Mesenchymal stem cell (in vitro differentiated cells and primary cell): ENCODE results near the gene HTR3D.
"Not testable (repeated sequence)": the region's sequence is repeated elsewhere in the genome, so short reads cannot be mapped to it uniquely, and the experiment has no call there.

Experiments
- DNase-seq: peaks from one replicate; pipeline ENCODE4 v3.0.0-alpha.2; 2013
- H2AFZ ChIP-seq: one replicate; pipeline ENCODE4 v1.6.1; 2013; ENCODE audit warnings: low read depth, mild to moderate bottlenecking, control low read depth, inconsistent platforms, low read length, moderate library complexity
- H2AK5ac ChIP-seq: 2 replicates; pipeline ENCODE4 v1.6.1; 2013; ENCODE audit warnings: low read length, moderate library complexity, mild to moderate bottlenecking, inconsistent platforms; ENCODE audit not compliant: severe bottlenecking
- H2BK120ac ChIP-seq: one replicate; pipeline ENCODE4 v1.6.1; 2013; ENCODE audit warnings: low read depth, mild to moderate bottlenecking, inconsistent platforms, low read length, moderate library complexity
- H2BK12ac ChIP-seq, 2 experiments: one replicate each; pipeline ENCODE4 v1.6.1; 2013; ENCODE audit warnings: inconsistent platforms in 2 of 2, low read length in 2 of 2, mild to moderate bottlenecking in 2 of 2, moderate library complexity in 2 of 2, control low read depth in 1 of 2
- H2BK15ac ChIP-seq: one replicate; pipeline ENCODE4 v1.6.1; 2013; ENCODE audit warnings: mild to moderate bottlenecking, low read depth, inconsistent platforms; ENCODE audit not compliant: poor library complexity, severe bottlenecking
- H2BK5ac ChIP-seq: 2 replicates; pipeline ENCODE4 v1.6.1; 2013; ENCODE audit warnings: low read depth, mild to moderate bottlenecking, low read length, control low read depth, inconsistent platforms; ENCODE audit not compliant: poor library complexity, severe bottlenecking
- H3K14ac ChIP-seq, 2 experiments: one replicate each; pipeline ENCODE4 v1.6.1; 2013; ENCODE audit warnings: inconsistent platforms in 2 of 2, low read length in 2 of 2, control low read depth in 1 of 2, mild to moderate bottlenecking in 1 of 2, moderate library complexity in 1 of 2
- H3K18ac ChIP-seq, 2 experiments: one replicate each; pipeline ENCODE4 v1.6.1; 2013; ENCODE audit warnings: inconsistent platforms in 2 of 2, low read length in 2 of 2, control low read depth in 1 of 2, low read depth in 1 of 2, mild to moderate bottlenecking in 1 of 2
- H3K23ac ChIP-seq, 2 experiments: one replicate each; pipeline ENCODE4 v1.6.1; 2013; ENCODE audit warnings: inconsistent platforms in 2 of 2, low read length in 2 of 2, mild to moderate bottlenecking in 2 of 2, moderate library complexity in 2 of 2, control low read depth in 1 of 2
- H3K27ac ChIP-seq: 2 replicates; pipeline ENCODE4 v1.5.1; 2013; ENCODE audit warnings: mild to moderate bottlenecking, moderate library complexity, low read length, control low read depth, inconsistent platforms; ENCODE audit not compliant: poor library complexity, severe bottlenecking
- H3K27me3 ChIP-seq, 2 experiments: 2 replicates each; pipeline versions ENCODE4 v1.6.1 to v1.7.0; 2013; ENCODE audit warnings: low read length in 2 of 2, mild to moderate bottlenecking in 2 of 2, moderate library complexity in 2 of 2, control low read depth in 1 of 2, inconsistent platforms in 1 of 2; ENCODE audit not compliant: control insufficient read depth in 1 of 2, insufficient read depth in 1 of 2
- H3K36me3 ChIP-seq, 2 experiments: 2 replicates each; pipeline versions ENCODE4 v1.6.1 to v1.7.0; 2013; ENCODE audit warnings: low read length in 2 of 2, control low read depth in 1 of 2, inconsistent platforms in 1 of 2, low read depth in 1 of 2, mild to moderate bottlenecking in 1 of 2; ENCODE audit not compliant: insufficient read depth in 2 of 2, control insufficient read depth in 1 of 2
- H3K4ac ChIP-seq, 2 experiments: one replicate each; pipeline ENCODE4 v1.6.1; 2013; ENCODE audit warnings: inconsistent platforms in 2 of 2, low read length in 2 of 2, mild to moderate bottlenecking in 2 of 2, moderate library complexity in 2 of 2, control low read depth in 1 of 2, low read depth in 1 of 2
- H3K4me1 ChIP-seq: 2 replicates; pipeline ENCODE4 v1.6.1; 2013; ENCODE audit warnings: low read depth, low read length, control low read depth; ENCODE audit not compliant: control insufficient read depth, insufficient read depth
- H3K4me2 ChIP-seq: 2 replicates; pipeline ENCODE4 v1.6.1; 2013; ENCODE audit warnings: low read length, mild to moderate bottlenecking, inconsistent platforms; ENCODE audit not compliant: poor library complexity, severe bottlenecking
- H3K4me3 ChIP-seq, 2 experiments: 2 replicates each; pipeline versions ENCODE4 v1.5.1 to v1.7.0; 2013; ENCODE audit warnings: low read length in 2 of 2, mild to moderate bottlenecking in 2 of 2, control low read depth in 1 of 2, low read depth in 1 of 2; ENCODE audit not compliant: insufficient read depth in 1 of 2
- H3K79me1 ChIP-seq: replicated peaks from 2 replicates; pipeline ENCODE4 v1.6.1; 2013; ENCODE audit warnings: mild to moderate bottlenecking, control low read depth, low read length, inconsistent platforms; ENCODE audit not compliant: poor library complexity, severe bottlenecking
- H3K9ac ChIP-seq: 2 replicates; pipeline ENCODE4 v1.7.0; 2013; ENCODE audit warnings: mild to moderate bottlenecking, low read length, moderate library complexity
- H3K9me3 ChIP-seq: 2 replicates; pipeline ENCODE4 v1.7.0; 2013; ENCODE audit warnings: mild to moderate bottlenecking, low read length; ENCODE audit not compliant: control insufficient read depth
- H4K8ac ChIP-seq: one replicate; pipeline ENCODE4 v1.6.1; 2013; ENCODE audit warnings: inconsistent platforms, mild to moderate bottlenecking, low read length, moderate library complexity
- H4K91ac ChIP-seq: one replicate; pipeline ENCODE4 v1.6.1; 2013; ENCODE audit warnings: mild to moderate bottlenecking, low read length, inconsistent platforms
- WGBS: methylation state at CpG from one replicate; pipeline ENCODE4 v1.1.7; 2013; ENCODE audit warnings: mixed read lengths; 5-methylcytosine and 5-hydroxymethylcytosine counted together

The HTR3D gene

DNA sequence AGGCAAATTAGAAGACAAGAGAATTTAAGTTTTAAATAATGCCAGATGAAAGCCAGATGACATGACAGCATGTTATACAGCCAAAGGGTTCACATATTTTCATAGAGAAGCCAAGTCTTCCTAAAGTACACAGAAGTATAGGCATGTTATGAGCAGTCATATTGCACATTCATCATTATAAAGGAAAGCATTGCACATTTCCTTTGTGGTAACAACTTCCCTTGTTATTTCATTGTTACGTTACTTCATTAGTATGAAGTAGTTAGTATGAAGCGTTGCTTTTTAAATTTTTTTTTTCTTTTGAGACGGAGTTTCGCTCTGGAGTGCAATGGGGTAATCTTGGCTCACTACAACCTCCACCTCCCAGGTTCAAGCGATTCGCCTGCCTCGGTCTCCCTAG is 9.2 kb upstream of the HTR3D start:
- H3K27me3 ChIP-seq = peaks cover 14 to 16% of the 10 kb centered on the region in 2 experiments
- no peak overlapping the region for H3K18ac ChIP-seq
- no peak overlapping the region for H2BK120ac ChIP-seq
- WGBS = 100% methylated on average over 2 of the region's 7 CpGs
- no peak for DNase-seq
- H2BK5ac ChIP-seq = no peak overlapping the region
- H3K4me3 ChIP-seq = no peak overlapping the region
- no peak overlapping the region for H2AK5ac ChIP-seq
- H2BK15ac ChIP-seq = no peak overlapping the region
- H3K9ac ChIP-seq = no peak overlapping the region
- no peaks in the 10 kb centered on the region for H3K4me1 ChIP-seq
- H3K14ac ChIP-seq = no peak overlapping the region
- peaks cover 3% of the 10 kb centered on the region for H3K79me1 ChIP-seq
- no peaks in the 10 kb centered on the region for H3K9me3 ChIP-seq
- H4K91ac ChIP-seq = no peak overlapping the region
- no peak overlapping the region for H2BK12ac ChIP-seq
- no peak overlapping the region for H2AFZ ChIP-seq
- H3K4ac ChIP-seq = no peak overlapping the region
- no peaks in the 10 kb centered on the region for H3K36me3 ChIP-seq
- no peak overlapping the region for H4K8ac ChIP-seq
- no peak overlapping the region for H3K4me2 ChIP-seq
- no peak overlapping the region for H3K23ac ChIP-seq
- no peak overlapping the region for H3K27ac ChIP-seq

DNA sequence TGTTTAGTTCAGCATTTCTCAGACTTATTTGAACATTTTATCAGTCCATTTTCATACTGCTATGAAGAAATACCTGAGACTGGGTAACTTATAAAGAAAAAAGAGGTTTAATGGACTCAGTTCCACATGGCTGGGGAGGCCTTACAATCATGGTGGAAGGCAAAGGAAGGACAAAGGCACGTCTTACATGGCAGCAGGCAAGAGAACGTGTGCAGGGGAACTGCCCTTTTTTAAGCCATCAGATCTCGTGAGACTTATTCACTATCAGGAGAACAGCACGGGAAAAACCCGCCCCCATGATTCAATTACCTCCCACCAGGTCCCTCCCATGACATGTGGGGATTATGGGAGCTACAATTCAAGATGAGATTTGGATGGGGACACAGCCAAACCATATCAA is 6.3 kb upstream of the HTR3D start:
- H3K36me3 ChIP-seq, H3K4me3 ChIP-seq, H3K9ac ChIP-seq, H2AFZ ChIP-seq, H2AK5ac ChIP-seq, H3K4me1 ChIP-seq, H3K23ac ChIP-seq, H3K27ac ChIP-seq, H3K18ac ChIP-seq, H4K8ac ChIP-seq, DNase-seq, H3K9me3 ChIP-seq, H3K79me1 ChIP-seq, H2BK12ac ChIP-seq, H4K91ac ChIP-seq, H2BK5ac ChIP-seq, H3K4me2 ChIP-seq, H3K14ac ChIP-seq, H2BK15ac ChIP-seq, H2BK120ac ChIP-seq, H3K4ac ChIP-seq: not testable (repeated sequence)
- peaks cover 14 to 17% of the 10 kb centered on the region in 2 experiments for H3K27me3 ChIP-seq
- WGBS = 95% methylated on average over 3 of the region's 5 CpGs

DNA sequence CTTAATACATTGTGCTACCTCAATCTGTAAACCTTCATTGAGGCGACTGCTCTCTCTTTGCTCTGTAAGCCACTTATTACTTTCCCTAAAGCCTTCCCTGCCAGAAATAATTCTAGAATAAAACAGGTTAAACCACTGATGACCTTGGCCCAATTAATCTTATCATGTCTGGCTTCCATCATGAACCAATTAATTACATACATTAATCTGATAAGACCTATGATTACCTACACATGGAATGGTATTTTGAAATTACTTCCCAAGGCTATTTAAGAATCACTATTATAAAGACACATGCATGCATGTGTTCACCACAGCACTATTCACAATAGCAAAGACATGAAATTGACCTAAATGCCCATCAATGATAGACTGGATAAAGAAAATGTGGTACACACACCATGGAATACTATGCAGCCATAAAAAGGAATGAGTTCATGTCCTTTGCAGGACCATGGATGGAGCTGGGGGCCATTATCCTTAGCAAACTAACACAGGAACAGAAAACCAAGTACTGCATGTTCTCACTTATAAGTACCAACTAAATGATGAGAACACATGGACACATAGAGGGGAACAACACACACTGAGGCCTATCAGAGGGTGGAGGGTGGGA is 3.2 kb upstream of the HTR3D start:
- not testable (repeated sequence) for H3K9ac ChIP-seq, H3K14ac ChIP-seq, H2BK120ac ChIP-seq, H3K18ac ChIP-seq, H3K23ac ChIP-seq, H2BK12ac ChIP-seq, H2AFZ ChIP-seq, H4K91ac ChIP-seq, H3K4me3 ChIP-seq, H2BK15ac ChIP-seq, H3K79me1 ChIP-seq, H2BK5ac ChIP-seq, H2AK5ac ChIP-seq, H3K4me2 ChIP-seq, H3K4me1 ChIP-seq, H3K9me3 ChIP-seq, H4K8ac ChIP-seq, DNase-seq, H3K4ac ChIP-seq, H3K27ac ChIP-seq, H3K36me3 ChIP-seq
- 100% methylated on average over 1 of the region's 1 CpG for WGBS
- H3K27me3 ChIP-seq = peaks cover 13 to 27% of the 10 kb centered on the region in 2 experiments

DNA sequence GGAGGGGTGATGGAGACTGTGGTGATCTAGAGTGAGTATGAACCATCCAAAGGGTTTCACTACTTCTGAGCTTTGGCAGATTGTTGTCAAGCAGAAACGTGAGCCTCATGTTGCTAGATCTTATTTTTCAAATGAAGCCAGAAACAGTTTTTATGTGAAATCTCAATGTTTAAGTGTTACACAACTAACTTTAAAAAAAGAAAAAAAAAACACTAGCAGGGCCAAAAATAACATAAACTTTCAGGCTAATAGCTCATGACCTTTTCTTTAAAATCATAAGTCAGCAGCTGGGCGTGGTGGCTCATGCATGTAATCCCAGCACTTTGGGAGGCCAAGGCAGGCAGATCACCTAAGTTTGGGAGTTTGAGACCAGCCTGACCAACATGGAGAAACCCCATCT is 2.1 kb upstream of the HTR3D start:
- H3K4me2 ChIP-seq = no peak overlapping the region
- no peaks in the 10 kb centered on the region for H3K9me3 ChIP-seq
- H3K27me3 ChIP-seq = peaks cover 13 to 31% of the 10 kb centered on the region in 2 experiments
- no peak overlapping the region for H2BK120ac ChIP-seq
- no peak overlapping the region for H3K4ac ChIP-seq
- H2AK5ac ChIP-seq = no peak overlapping the region
- no peak overlapping the region for H3K27ac ChIP-seq
- H3K9ac ChIP-seq = no peak overlapping the region
- H2AFZ ChIP-seq = no peak overlapping the region
- no peak overlapping the region for H3K18ac ChIP-seq
- 95% methylated on average over 1 of the region's 2 CpGs for WGBS
- no peaks in the 10 kb centered on the region for H3K4me1 ChIP-seq
- no peak overlapping the region for H4K91ac ChIP-seq
- no peak overlapping the region for H2BK5ac ChIP-seq
- H4K8ac ChIP-seq = no peak overlapping the region
- H2BK15ac ChIP-seq = no peak overlapping the region
- DNase-seq = no peak
- no peak overlapping the region for H3K4me3 ChIP-seq
- no peak overlapping the region for H3K23ac ChIP-seq
- H3K79me1 ChIP-seq = no peaks in the 10 kb centered on the region
- H2BK12ac ChIP-seq = no peak overlapping the region
- H3K14ac ChIP-seq = no peak overlapping the region
- no peaks in the 10 kb centered on the region for H3K36me3 ChIP-seq
